NCI-H146 (cell line): ENCODE measurements around the gene BRD2.

Experiments used
- DNase-seq: peaks from one replicate; lab custom pipeline; 2025; lab: John Stamatoyannopoulos, UW

BRD2 gene

DNA sequence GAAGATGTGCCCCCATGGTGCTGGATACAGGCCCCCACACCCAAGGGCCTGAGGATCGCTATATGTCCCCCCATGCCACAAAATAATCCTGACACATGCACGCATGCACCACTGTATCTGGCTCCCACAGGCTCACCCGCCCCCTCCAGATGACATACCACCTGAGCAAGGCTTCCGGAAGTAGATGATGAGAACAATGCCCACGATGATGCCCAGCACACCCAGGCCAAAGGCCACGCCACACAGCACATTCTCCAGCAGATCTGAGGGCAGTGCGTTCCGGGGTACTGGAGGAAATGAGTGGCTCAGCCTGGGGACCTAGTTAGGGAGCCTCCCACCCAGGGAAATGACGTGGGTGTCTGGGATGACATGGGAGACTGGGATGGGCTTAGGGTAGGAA is 19.3 kb upstream of the BRD2 start:
- DNase-seq: no peak

- no peak for DNase-seq
Observed at GRCh38 chr6:32950010-32950409, 18.4 kb upstream of the BRD2 start.

GRCh38 chr6:32950449-32950848 is 17.9 kb upstream of the BRD2 start:
- no peak for DNase-seq

DNA sequence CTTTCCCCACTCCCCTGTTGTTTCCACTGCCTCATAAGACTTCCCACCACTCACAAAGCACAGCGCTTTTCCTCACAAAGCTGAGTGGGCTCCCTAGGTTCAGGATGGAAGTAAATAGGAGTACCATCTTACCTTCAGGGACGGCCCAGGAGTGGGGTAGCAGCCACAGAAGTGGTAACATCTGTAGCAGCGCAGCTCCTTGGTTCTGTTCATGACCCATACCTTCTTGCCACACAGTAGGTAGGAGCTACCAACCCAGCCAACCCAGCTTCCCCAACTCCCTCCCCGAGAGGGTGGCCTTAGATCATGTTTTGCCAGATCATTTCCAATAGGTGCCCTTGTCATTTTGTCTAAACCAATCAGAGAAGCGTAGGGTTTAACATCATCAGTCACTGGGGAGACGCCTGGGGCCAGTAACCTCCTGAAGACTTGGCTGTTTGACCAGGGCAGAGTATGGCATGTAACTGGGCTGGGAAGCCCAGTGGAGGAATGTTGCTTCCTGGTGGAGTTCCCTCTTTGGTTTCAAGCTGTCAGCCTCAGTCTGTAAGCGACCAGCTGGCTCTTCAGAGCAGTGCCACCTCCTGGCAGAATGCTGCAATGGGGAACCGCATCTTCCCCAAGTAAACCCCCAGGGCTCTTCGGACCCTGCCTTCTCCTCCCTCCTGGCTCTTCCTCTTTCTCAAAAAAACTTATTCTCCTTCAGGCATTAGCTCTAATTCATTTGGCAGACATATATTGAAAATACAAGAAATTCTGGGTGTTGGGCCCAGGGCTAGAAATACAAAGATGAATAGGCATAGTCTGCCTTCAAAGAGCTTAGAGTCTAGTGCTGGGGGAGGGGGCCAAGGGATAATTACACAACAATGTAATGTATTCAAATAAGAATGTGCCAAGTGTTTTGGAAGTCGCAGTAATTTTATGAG is 15.3 kb upstream of the BRD2 start, which contains the start of gene HLA-DMA:
TSS of gene HLA-DMA (minus strand) at position 281 of the 923 bp plus-strand sequence. CDS start at position 220, 61 bp downstream.
- DNase-seq: peak; percentile 48

DNA sequence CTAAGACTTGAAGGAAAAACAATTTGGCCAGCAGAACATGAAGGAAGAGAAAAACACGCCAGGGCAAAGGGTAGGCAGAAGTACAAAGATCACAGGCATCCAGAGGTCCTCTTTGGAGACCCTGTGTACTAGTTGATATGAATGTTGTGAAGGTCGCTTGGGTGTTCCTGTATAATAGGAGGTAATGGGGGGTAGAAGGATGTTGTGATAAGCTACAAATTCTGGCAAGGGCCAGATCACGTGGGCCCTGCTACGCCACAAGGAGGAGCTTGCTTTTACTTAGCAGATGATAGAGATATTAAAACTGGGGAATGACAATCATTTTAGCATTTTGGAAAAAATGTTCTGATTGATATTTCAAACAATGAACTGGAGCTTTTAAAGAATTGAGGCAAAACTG is 14.6 kb upstream of the BRD2 start:
- DNase-seq: no peak

GRCh38 chr6:32954267-32954666 is 14.1 kb upstream of the BRD2 start:
- DNase-seq: no peak

DNA sequence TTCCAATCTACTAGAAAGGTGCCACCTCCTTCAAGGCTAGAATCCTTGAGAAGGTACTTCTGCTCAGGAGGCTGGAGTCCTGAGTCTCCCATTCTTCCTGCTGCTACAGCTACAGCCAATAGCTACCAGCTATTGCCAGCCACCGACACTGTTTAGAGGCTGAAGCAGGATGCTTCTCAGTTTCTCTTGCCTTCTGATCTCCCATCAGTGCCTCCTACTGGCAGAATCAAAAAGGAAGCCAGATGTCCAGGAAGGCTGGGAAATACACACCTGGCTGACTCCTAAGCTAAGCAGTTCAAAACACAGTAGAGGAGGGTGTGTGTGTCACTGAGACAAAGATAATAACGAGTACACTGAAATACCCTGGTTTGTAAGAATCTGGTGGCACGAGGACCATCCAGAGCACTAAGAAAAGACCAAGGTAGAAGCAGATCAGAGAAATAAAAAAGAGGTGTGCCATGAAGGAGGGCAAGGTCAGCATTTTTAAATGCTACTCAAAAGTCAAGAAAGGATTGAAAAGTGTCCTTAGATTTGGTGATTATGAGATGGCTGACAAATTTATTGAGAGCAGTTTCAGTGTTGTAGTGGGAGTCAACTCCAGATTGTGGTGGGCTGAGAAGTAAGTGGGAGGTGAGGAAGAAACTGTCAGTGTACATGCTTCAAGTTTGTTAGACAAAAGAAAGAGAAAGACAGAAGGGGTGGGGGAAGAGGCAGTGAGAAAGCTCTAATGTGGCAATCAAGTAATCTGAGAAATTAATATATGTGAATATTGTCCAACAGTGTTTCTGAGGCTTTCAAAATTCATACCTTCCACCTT is 13.2 kb upstream of the BRD2 start:
- peak; percentile 17 for DNase-seq

GRCh38 chr6:32956176-32956575 is 12.2 kb upstream of the BRD2 start:
- DNase-seq: no peak

GRCh38 chr6:32960563-32960962 is 7.8 kb upstream of the BRD2 start:
- no peak for DNase-seq

DNA sequence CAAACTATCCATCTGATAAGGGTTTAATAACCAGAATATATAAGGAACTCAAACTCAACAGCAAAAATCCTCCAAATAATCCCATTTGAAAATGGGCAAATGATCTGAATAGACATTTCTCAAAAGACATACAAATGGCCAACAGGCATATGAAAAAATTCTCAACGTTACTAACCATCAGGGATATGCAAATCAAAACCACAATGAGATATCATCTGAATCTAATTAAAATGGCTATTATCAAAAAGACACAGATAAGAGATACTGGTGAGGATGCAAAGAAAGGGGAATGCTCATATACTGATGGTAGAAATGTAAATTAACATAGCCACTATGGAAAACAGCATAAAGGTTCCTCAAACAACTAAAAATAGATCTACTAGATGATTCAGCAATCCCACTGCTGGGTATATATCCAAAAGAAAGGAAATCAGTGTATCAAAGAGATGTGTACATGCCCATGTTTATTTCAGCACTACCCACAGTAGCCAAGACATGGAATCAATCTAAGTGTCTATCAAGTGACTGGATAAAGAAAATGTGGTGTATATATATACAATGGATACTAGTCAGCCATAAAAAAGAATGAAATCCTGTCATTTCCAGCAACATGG is 6.1 kb upstream of the BRD2 start:
- DNase-seq: no peak

GRCh38 chr6:32963866-32964265 is 4.5 kb upstream of the BRD2 start:
- no peak for DNase-seq

DNA sequence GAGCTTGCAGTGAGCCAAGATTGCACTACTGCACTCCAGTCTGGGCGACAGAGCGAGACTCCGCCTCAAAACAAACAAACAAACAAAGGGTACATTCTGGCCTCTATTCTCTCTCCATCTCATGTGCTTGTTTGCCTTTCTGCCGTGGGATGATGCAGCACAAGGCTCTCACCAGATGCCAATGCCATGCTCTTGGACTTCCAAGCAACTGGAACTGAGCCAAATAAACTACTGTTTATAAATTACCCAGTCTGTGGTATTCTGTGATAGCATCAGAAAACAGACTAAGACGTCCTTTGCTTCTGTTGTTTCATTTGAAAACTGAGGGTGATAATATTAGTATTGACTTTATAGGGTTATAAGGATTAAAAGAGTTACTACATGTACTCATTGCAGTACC is 3.6 kb upstream of the BRD2 start:
- DNase-seq: no peak

GRCh38 chr6:32967151-32968091 is 973 bp upstream of the BRD2 start:
- DNase-seq: peak; percentile 69

- DNase-seq: peak; percentile 84
Observed at GRCh38 chr6:32968867-32969684, 682 bp downstream of the BRD2 start.

GRCh38 chr6:32969685-32970412 is 1.5 kb downstream of the BRD2 start:
- peak; percentile 81 for DNase-seq

DNA sequence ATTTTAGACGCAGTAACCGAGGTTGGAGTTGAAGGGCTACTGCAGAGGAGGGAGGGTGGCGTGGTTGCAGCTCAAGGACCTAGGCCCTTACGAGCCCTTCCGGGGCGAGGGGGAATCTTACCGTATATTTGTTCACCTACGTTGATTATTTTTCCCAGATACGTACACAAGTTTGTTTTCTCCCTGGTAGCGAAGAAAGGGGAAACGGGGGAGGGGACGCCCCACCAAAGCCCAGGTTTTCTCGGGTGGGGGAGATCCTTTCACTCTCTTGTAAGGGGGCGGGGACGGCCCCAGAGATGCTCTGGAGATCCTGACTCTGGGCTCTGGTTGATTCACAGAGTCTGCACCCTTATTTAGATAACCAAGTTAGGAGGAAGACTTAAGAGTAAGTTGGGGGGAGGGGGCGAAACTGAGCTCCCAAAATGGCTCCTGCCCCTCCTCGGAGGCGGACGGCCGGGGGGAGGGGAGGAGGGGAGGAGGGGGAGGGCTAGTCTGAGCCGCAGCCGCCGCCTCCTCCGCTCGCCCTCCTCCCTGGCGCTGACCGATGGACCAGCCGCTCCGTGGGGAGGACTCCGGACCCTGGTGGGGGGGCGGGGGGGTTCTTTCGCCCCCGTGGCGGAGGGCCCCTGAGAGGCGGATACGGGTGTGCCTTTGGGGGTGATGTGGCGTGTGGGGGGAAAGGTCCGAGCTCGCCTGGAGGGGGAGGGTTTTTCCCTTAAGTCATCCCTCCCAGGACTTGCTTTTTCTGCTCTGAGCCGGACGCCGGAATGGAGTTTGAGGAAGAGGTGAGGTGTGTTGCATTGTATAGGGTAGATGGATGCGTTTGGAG is 2.2 kb downstream of the BRD2 start:
- peak; percentile 83 for DNase-seq

DNA sequence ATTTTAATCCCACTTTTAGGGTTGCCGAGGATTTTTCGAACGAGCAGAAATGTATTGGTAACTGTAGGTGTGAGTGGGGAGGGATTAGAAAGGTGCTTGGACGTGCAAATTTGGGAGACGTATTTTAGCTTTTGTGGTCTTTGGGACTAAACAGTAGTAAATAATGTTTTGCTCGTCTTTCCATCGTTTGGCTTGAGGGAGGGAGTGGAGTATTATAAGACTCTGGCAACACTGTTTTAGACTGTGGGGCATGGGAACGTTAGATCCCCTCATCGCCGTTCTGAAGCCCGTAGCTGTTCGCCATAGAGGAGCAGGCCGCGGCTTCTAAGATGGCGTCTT is 2.8 kb downstream of the BRD2 start:
- no peak for DNase-seq

DNA sequence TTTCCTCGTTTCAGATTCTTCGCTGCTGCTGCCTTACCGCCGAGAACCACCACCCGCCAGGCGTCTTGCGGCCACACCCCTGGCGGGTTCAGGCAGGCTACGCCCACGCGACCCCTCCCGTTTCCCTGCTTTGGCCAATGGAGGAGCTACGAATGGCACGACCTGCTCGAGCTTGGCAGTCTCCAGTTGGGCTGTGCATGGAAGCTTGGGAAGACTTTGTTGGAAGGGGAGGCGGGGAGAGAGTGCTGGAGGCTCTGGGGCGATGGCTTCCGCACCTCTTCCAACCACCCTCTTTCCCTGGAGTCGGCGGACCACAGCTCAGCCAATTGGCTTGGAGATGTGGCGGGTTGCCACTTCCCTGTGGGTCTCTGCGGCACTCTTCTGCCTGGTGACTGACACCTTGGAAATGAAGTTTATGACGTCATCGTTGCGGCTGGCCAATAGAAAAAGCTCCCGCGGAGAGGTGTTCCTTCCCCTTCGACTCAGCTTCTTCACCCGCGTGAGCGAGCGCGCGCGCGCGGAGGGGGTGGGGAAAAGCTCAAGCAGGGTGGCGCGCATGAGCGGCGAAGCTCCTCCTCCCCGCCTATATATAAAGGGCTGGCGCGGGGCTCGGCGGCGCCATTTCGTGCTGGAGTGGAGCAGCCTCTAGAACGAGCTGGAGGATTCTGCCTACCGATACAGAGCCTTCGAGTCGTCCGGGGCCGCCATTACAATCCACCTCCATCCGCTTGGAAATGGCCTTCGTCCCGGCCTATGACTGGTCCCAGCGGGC is 3.4 kb downstream of the BRD2 start:
- peak; percentile 100 for DNase-seq
